ENCODE measurements around the gene NUBP2.

Gene NUBP2

DNA sequence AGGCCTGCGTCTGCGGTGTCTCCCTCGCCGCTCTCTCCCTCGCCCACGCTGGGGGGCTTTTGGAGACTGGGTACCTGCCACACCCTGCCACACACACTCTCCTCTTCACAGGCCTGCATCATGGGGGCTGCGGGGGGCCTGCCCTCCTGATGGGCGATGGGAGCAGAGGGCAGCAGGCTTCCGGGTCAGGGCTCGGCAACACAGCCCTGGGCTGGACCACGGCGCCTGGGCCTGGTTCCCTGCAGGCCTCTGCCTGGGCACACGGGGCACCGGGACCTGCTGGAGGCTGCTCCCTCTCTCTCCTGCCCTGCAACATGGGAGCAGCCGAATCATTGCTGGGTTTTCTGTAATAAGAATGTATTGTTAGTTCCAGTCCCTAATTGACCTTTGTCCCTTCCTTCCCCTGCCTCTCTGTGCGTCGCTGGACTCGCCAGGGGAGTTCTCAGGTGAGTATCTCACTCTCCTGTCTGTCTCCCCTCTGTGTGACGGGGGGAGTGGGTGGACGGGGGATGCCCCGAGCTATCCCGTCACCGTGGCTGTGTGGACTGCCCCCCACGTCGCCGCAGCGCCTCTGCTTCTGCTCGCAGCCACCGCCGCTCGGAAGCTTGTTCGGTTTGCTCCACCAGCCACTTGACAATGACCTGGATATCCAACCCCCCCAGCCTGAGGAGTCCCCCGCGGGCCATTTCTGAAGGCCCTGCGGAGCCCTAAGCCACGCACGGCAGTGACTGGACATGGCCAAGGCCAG, 24.9 kb upstream of the NUBP2 start:
- no peak for DNase-seq (ENCODE audit: low read depth in 2 of 2, low spot score in 1 of 2)

DNA sequence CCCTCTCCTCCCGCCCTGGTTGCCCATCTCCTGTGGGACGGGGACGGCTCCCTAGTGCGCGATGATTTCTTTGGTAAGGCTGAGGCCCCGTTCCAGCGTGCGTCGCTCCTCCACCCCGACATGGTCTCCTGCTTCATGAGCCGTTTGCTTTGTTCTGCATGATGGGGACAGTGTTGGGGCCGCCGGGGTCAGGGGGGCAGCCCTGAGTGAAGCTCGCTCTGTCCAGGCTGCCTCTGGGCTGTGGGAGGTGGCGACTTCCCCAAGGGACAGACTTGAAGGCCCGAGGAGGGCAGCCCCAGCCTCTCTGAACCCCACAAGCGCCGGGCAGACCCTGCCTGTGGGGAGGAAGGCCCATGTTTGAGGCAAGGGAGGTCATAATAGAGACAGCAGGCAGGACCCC, 23.8 kb upstream of the NUBP2 start:
- no peak for DNase-seq (ENCODE audit: low read depth in 2 of 2, low spot score in 1 of 2)

DNA sequence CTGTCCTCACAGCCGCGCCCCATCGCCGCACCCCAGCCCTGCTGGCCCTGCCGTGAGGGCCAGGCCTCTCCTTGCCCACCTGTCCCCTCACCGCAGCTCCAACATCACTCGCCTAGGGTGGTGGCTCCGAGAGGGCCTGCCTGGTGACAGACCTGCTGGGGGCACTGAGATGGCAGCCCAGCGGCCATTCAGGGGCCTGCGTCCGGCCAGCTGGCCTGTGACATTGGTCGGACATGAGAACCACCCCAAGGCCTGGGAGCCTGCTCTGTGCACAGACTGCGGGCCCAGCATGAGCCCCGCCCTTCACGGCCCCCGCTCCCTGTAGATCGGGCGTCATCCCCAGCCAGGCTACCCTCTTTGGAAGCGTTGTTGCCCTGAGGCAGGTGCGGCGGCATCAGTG, 23.2 kb upstream of the NUBP2 start:
- DNase-seq (ENCODE audit: low read depth in 2 of 2, low spot score in 1 of 2): no peak

DNA sequence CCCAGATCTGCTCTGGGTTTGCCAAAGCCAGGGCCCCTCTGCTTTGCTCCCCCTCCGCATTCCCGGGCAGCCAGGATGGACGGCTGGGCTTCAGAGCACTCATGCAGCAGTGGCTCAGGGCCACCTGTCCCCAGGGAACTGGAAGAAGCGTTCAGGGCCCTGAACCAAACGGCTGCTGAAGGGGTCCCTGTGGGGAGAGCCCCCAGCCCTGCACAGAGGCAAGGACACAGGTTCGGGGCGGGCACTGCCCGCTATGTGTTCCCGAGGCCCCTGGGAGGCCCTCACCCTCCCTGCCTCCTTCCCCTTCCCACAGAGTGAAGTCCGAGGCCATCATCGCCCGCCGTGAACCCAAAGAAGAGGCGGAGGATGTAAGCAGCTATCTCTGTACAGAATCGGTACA, 21.8 kb upstream of the NUBP2 start:
- no peak for DNase-seq (ENCODE audit: low read depth in 2 of 2, low spot score in 1 of 2)

DNA sequence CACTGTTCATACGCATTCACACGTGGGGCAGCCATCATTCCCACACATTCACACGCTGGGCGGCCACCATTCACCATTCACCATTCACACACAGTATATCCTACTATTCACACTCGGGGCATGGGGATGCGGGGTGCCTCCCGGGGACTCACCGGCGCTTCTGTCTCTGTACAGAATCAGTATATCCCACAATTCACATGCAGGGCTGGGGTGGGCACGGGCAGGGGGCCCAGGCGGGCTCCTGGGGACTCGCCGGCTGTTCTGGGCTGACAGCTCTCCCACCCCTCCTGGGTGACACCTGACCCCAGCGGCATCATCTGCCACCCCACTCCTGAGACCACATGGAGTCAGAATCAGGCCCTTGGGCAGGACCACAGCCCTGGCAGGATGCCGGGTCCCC, 21.0 kb upstream of the NUBP2 start:
- no peak for DNase-seq (ENCODE audit: low read depth in 2 of 2, low spot score in 1 of 2)

DNA sequence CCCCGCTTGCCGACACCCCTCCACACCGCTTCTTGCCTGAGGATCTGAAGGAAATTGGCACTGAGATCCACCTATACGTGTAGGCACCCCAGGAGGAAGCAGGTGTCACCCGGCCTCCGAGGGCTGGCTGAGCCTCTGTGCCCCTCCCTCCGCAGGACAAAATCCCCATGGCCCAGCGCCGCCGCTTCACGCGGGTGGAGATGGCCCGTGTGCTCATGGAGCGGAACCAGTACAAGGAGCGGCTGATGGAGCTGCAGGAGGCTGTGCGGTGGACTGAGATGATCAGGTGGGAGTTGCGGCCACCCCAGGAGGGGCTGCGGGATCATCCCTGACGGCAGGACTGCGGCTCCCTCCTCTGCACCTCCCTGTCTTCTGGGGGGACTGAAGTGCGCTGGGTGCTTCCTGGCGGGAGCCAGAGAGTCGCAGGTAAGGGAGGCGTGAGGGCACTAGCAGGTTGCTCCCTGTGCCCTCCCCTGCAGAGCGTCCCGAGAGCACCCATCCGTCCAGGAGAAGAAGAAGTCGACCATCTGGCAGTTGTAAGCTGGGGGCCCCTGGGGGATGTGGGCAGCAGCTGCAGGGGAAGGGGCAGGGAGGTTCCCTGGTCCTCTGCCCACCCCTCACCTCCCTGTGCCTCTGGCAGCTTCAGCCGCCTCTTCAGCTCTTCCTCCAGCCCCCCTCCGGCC, 20.4 kb upstream of the NUBP2 start:
- no peak for DNase-seq (ENCODE audit: low read depth in 2 of 2, low spot score in 1 of 2)

DNA sequence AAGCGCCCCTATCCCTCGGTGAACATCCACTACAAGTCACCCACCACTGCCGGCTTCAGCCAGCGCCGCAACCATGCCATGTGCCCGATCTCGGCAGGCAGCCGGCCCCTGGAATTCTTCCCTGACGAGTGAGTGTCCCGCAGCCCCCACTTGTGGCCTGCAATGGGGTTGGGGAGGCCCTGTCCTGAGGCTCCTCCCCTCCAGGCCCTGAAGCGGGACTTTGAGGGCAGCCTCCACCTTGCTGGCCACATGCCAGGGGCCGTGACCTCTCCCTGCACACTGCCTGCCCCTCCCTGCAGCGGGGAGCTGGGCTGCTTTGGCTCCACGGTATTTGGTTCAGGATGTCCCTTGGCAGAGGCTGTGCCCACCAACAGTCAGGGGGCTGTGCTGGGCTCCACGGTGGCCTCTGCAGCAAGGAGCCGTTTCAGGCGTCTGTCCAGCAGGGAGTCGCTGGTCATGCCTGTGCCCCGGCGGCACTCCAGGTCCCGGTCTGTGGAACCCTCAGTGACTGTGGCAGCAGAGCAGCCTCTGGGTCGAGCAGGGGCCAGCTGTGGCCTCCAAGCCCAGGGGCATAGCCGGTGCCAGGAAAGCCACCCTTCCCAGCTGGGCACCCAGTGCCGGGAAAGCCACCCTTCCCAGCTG, 19.8 kb upstream of the NUBP2 start:
- DNase-seq (ENCODE audit: low read depth in 2 of 2, low spot score in 1 of 2): no peak

DNA sequence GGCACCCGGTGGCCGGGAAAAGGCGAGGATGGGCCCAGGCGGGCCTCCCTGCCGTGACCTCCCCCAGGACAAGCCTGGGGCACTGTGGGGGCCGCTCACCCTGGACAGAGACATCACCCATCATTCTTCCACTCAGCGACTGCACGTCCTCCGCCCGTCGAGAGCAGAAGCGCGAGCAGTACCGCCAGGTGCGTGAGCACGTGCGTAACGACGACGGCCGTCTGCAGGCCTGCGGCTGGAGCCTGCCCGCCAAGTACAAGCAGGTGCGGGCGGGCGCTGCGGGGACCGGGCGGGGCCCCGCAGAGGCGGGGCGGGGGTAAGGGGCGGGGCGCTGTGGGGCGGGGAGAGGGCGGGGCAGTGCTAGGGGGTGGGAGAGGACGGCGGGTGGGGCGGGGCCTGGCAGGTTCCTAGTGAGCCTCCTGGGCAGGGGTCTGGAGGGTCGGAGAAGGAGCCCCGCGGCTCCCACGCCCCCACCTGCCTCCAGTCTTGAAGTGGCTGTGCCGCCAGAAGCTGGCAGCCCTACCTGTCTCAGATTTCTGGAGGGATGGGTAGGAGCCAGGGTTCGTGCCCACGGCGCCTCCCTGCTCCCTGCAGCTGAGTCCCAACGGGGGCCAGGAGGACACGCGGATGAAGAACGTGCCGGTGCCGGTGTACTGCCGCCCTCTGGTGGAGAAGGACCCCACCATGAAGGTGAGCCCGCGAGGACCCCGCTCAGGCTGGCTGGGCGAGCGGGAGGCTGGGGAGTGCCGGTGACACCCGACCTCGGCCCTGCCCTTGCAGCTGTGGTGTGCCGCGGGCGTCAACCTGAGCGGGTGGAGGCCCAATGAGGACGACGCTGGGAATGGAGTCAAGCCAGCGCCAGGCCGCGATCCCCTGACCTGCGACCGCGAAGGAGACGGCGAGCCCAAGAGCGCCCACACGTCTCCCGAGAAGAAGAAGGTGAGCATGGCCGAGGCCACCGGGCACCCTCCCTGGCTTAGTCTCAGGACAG, 18.9 kb upstream of the NUBP2 start:
- DNase-seq (ENCODE audit: low read depth in 2 of 2, low spot score in 1 of 2): no peak

DNA sequence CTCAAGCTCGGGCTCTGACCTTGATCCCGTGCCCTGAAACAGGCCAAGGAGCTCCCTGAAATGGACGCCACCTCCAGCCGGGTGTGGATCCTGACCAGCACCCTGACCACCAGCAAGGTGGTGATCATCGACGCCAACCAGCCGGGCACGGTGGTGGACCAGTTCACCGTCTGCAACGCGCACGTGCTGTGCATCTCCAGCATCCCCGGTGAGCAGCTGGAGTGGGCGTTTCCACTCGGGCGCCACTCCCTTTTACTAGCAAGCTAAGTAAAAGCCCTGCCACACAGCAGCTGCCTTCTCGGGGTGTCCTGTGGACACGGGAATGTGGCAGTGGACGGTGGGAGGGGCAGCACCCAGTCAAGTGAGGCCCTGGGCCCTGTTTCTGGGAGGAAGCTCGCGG, 17.8 kb upstream of the NUBP2 start:
- no peak for DNase-seq (ENCODE audit: low read depth in 2 of 2, low spot score in 1 of 2)

DNA sequence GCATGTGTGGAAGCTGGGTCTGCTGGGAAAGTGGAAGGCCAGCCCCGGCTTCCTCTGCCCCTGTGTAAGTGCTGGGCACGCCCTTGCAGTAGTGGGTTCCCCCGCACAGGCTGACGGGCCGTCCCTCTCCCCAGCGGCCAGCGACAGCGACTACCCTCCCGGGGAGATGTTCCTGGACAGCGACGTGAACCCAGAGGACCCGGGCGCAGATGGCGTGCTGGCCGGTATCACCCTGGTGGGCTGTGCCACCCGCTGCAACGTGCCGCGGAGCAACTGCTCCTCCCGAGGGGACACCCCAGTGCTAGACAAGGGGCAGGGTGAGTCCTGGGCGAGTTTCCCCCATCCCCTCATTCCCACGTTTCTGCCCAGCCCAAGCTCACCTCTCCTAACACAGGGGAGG, 16.9 kb upstream of the NUBP2 start:
- no peak for DNase-seq (ENCODE audit: low read depth in 2 of 2, low spot score in 1 of 2)

DNA sequence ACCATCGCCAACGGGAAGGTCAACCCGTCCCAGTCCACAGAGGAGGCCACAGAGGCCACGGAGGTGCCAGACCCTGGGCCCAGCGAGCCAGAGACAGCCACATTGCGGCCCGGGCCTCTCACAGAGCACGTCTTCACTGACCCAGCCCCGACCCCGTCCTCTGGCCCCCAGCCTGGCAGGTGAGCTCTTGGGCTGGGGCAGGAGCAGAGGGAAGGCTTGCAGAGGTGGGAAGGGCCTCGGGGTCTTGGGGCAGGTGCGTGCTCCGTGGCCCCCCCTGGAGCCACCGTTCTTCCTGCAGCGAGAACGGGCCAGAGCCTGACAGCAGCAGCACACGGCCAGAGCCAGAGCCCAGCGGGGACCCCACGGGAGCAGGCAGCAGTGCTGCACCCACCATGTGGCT, 16.5 kb upstream of the NUBP2 start:
- DNase-seq (ENCODE audit: low read depth in 2 of 2, low spot score in 1 of 2): no peak

DNA sequence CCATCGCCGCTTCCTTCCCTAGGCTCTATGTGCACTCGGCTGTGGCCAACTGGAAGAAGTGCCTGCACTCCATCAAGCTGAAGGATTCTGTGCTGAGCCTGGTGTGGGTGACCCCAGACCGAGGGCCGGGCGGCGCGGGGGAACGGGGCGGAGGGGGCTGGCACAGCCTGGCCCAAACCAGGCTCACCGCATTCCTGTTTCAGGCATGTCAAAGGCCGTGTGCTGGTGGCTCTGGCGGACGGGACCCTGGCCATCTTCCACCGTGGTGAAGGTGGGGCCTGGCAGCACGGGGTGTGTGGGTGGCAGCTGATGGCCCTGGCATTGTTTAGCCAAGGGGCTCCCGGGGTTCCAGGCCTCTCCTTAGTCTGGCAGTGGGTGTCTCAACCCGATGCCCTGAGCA, 16.1 kb upstream of the NUBP2 start:
- no peak for DNase-seq (ENCODE audit: low read depth in 2 of 2, low spot score in 1 of 2)

DNA sequence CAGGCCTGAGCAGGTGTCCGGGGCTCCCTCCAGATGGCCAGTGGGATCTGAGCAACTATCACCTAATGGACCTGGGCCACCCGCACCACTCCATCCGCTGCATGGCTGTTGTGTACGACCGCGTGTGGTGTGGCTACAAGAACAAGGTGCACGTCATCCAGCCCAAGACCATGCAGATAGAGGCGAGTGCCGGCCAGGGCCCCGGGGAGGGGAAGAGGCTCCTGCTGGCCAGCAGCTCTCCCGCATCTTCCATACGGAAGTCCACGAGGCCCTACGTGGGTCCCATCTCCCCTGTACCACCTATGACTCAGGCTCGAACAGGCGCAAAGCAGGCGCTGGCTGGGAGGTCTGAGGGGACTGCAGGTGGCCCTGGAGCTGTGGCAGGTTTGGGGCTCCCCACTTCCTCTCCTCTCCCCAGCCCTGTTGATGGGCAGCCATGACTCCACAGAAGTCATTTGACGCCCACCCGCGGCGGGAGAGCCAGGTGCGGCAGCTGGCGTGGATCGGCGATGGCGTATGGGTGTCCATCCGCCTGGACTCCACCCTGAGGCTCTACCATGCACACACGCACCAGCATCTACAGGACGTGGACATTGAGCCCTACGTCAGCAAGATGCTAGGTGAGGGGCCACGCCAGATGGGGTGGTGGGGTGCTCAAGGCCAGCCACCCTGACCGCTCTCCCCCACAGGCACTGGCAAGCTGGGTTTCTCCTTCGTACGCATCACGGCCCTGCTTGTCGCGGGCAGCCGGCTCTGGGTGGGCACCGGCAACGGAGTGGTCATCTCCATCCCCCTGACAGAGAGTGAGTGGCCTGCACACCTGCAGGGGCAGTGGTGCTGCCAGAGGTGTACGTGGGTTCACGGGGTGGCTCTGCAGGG, 15.4 kb upstream of the NUBP2 start:
- no peak for DNase-seq (ENCODE audit: low read depth in 2 of 2, low spot score in 1 of 2)

DNA sequence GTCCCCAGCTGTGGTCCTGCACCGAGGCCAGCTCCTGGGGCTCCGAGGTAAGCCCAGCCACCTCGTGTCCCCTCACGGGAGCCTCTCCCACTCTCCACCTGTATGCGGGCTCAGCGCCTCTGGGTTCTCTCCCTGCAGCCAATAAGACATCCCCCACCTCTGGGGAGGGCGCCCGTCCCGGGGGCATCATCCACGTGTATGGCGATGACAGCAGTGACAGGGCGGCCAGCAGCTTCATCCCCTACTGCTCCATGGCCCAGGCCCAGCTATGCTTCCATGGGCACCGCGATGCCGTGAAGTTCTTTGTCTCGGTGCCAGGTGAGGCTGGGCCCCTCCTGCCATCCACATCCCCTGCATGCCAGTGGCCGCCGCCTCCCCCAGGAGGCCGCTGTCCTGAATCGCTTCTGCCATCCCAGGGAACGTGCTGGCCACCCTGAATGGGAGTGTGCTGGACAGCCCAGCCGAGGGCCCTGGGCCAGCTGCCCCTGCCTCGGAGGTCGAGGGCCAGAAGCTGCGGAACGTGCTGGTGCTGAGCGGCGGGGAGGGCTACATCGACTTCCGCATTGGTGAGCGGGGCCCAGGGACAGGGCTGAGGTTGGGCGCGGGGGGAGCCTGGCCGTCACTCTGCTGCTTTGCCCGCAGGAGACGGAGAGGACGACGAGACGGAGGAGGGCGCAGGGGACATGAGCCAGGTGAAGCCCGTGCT, 14.5 kb upstream of the NUBP2 start:
- DNase-seq (ENCODE audit: low read depth in 2 of 2, low spot score in 1 of 2): no peak

DNA sequence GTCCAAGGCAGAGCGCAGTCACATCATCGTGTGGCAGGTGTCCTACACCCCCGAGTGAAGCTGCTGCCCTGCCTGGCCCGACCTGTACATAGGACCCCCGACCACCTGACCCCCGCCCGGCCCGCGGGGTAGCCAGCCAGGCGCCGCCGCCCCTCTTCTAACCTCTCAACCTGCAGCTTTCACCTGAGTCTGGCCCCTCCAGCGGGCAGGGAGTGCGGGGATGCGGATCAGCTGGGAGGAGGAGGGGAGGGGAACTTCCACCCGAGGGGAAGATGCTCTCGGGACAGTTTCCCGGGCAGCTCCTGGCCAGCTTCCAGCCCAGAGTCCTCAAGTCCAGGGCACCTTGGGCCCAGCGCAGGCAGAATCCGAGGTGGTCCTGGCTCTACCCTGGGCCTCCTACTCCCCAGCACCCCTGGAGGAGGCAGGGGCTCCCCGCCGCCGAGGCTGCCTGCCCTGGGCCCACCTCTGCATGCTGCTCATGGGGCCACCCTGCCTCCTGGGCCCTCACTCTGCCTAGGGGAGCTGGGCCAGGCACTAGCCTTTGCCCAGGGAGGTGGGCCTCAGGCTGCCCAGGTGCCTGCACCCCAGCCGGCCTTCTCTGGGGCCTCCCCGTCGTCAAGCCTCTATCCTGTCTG, 13.9 kb upstream of the NUBP2 start:
- DNase-seq (ENCODE audit: low read depth in 2 of 2, low spot score in 1 of 2): no peak

DNA sequence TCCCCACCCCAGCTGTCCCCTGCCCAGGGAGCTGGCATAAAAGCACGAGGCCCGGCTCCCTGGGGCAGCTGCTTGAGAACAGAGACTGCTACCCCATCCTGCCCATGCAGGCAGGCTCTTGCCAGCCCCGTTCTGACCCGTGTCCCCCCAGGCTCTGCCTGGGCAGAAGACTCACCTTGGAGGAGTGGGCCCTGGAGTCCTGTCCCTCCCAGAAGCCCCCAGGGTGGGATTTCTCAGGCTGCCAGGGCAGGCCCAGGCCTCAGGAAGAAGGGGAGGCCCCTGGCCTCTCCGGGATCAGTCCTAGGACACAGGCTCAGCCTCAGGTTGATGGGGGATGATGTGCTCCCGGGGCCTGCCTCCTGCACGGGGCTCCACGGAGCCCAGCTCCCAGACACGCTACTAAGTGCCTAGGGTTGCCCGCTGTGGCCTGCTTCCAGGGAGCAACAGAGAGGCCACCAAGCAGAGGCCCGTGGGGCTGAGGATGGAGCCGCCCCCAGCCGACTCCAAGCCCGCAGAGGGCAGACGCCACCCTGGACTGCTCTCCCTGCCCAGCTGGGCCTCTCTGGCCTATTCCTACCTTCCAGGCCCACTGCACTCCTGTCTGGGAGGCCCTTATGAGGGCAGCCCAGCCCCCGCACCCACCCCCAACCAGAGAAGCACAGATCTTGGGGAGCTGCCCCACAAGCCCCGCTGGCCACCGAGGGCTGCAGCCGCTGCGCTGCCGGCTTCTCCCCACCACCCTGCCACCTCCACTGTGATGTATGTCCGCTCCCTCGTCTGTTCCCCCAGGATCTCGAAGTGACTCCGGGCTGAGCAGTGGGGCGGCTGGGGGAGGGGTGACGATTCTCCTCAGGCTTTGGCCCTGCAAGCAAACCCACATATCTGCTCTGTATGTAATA, 13.1 kb upstream of the NUBP2 start:
- DNase-seq (ENCODE audit: low read depth in 2 of 2, low spot score in 1 of 2): no peak

DNA sequence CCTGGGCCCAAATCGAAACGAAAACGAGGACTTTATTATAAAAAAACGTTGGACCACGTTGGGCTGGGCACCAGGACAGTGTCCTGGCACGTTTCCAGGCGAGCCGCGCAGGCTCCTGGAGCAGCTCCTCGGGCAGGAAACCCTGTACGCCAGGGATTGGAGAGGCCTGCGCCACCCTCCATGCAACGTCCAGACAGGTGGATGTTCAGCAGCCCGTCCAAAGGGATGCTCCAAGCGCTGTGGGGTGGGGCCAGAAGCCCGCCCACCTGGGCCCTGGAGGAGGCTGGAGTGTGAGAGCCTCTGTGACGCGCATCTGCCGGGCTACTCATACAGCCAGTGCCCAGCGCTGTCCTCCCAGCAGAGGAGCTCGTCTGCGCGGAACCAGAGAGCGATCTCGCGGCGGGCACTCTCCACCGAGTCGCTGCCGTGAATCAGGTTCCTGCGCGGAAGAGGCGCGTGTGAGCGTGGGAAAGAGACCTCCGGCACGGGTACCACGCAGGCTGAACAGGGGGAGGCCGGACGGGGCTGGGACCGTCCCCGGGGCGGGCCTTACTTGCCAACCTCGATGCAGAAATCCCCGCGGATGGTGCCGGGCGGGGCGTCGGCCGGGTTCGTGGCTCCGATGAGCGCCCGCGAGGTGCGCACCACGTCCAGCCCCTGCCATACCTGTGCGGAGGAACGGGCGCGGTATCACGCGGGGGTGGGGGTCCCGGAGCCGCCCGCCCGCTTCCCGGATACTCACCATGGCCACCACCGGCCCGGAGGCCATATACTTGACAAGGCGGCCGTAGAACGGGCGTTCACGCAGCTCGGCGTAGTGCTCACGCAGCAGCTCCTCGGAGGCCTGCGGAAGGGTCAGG, 12.2 kb upstream of the NUBP2 start:
- no peak for DNase-seq (ENCODE audit: low read depth in 2 of 2, low spot score in 1 of 2)
